ENCODE measurements around the gene JOSD2.

JOSD2 gene

GRCh38 chr19:50501568-50502475 lies 9.2 kb downstream of the JOSD2 start:
- peaks cover 4% of the 10 kb centered on the region for H3K4me1 Mint-ChIP-seq
- H3K36me3 Mint-ChIP-seq (ENCODE audit: low read depth): no peaks in the 10 kb centered on the region
- H3K27ac Mint-ChIP-seq: peak overlapping the region in 2 of 3 experiments; percentile 59 to 80
- peak overlapping the region; percentile 37 to 85 (median 80) for H3K4me3 Mint-ChIP-seq
- peaks cover 4% of the 10 kb centered on the region for H3K27me3 Mint-ChIP-seq (ENCODE audit: low read depth)
- TF ChIP-seq CTCF (IDR thresholded peaks at IDR 0.05; ENCODE audit: unreplicated experiment in 3 of 3): no peak
- H3K9me3 Mint-ChIP-seq: no peaks in the 10 kb centered on the region

DNA sequence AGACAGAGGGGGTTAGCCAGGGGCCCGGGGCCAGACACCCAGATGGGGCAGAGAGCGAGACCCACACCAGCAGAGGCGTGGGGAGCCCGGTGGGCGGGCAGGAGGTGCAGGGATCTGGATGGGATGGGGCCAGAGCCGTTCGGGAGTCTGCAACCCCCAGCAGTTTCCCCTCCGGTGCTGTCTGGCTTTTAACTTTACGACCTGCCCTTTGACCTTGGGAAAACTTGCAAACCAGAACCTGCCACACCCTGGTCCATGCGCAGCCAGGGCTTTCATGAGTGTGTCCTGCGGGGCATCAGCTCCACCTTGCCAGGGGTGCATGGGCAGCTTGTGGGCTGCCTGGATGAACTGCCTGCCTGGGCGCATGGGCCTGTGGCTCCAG lies 9.8 kb downstream of the JOSD2 start:
- Mint-ChIP-seq H3K27ac (peak overlapping the region in 2 of 3 experiments; percentile 53 to 86), H3K4me3 (peak overlapping the region; percentile 20 to 85 (median 67)), H3K36me3 (ENCODE audit: low read depth) (no peaks in the 10 kb centered on the region), H3K4me1 (peaks cover 4% of the 10 kb centered on the region), H3K27me3 (ENCODE audit: low read depth) (peaks cover 6% of the 10 kb centered on the region), H3K9me3 (no peaks in the 10 kb centered on the region)
- no peak for TF ChIP-seq CTCF (IDR thresholded peaks at IDR 0.05; ENCODE audit: unreplicated experiment in 3 of 3)

DNA sequence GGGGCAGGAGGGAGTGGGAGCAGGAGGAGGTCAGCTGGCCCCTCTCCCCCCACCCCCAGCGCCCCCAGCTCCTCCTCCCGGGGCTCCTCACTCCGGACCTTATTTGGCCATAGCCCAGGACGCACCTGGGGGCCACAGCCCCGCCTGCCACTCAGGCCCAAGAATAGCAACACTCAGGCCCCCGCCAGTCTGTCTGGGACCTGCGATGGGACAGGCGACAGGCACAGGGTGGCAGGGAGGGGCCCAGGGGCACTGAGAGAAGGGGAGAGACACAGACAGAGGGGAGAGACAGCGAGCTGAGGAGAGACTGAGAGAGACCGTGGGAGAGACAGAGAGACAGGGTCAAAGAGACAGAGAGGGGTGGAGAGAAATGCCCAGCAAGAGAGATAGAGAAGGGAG lies 10.2 kb downstream of the JOSD2 start:
- no peaks in the 10 kb centered on the region for H3K9me3 Mint-ChIP-seq
- H3K4me3 Mint-ChIP-seq: peak overlapping the region; percentile 20 to 85 (median 67)
- H3K27ac Mint-ChIP-seq: peak overlapping the region in 2 of 3 experiments; percentile 53 to 86
- H3K36me3 Mint-ChIP-seq (ENCODE audit: low read depth): no peaks in the 10 kb centered on the region
- no peak for TF ChIP-seq CTCF (IDR thresholded peaks at IDR 0.05; ENCODE audit: unreplicated experiment in 3 of 3)
- peaks cover 9% of the 10 kb centered on the region for H3K27me3 Mint-ChIP-seq (ENCODE audit: low read depth)
- peaks cover 4% of the 10 kb centered on the region for H3K4me1 Mint-ChIP-seq

DNA sequence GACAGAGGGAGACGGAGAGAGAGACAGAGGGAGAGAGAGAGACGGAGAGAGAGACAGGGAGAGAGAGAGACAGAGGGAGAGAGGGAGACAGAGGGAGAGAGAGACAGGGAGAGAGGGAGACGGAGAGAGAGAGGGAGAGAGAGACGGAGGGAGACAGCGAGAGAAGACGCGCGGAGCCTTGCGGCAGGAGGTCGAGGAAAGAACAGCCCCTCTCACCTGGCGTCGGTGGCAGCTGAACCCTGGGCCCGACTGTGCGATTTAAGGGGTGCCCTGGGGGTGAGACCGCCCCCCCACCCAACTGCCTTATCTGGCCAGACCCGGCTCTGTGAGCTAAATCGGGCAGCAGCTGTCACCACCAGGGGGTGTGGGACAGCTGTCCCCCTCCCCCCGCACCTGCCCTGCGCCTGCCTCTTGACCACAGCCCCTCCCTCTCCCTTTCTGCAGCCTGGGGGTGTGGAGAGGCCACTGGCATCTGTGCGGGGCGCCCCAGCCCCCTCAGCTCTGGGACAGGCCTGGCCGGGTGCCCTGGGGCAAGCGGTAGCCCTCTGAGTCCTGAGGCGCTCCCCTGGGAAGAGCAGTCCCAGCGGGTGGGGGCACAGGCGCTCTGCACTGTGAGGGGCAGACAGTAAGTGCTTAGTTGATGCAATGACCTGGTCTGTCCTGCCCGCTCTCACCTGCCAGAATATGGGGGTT lies 10.8 kb downstream of the JOSD2 start:
- Mint-ChIP-seq H3K27ac (no peak overlapping the region), H3K4me1 (peaks cover 4% of the 10 kb centered on the region)

More for the DNA sequence above, 10.8 kb downstream of the JOSD2 start:
- Mint-ChIP-seq H3K36me3 (ENCODE audit: low read depth) (no peaks in the 10 kb centered on the region), H3K27me3 (ENCODE audit: low read depth) (peaks cover 12% of the 10 kb centered on the region), H3K9me3 (no peaks in the 10 kb centered on the region), H3K4me3 (no peak overlapping the region)
- TF ChIP-seq CTCF (IDR thresholded peaks at IDR 0.05; ENCODE audit: unreplicated experiment in 3 of 3): peak in 1 of 3 experiments; percentile 25

All from nephron (organoid).